ENCODE data around the gene GPATCH11.

Gene GPATCH11

GRCh38 chr2:37083873-37084794 lies at the start of gene GPATCH11, which contains the start of gene HEATR5B:
Gene GPATCH11 (plus strand): TSS chr2:37084518. CDS start chr2:37088382, 3,864 bp downstream.
Gene HEATR5B (minus strand): TSS chr2:37084372. CDS start chr2:37083414, 958 bp downstream.
- peak; percentile 91 for DNase-seq

GRCh38 chr2:37037771-37038170 lies 46.5 kb upstream of the GPATCH11 start:
- DNase-seq: no peak

- DNase-seq: no peak
These were observed 44.7 kb upstream of the GPATCH11 start for GRCh38 chr2:37039580-37039979.

GRCh38 chr2:37052600-37053332 lies 31.6 kb upstream of the GPATCH11 start:
- no peak for DNase-seq

GRCh38 chr2:37059841-37060240 lies 24.5 kb upstream of the GPATCH11 start:
- DNase-seq: no peak

GRCh38 chr2:37060446-37060845 lies 23.9 kb upstream of the GPATCH11 start:
- no peak for DNase-seq

GRCh38 chr2:37061013-37061711 lies 23.2 kb upstream of the GPATCH11 start:
- DNase-seq: no peak

- DNase-seq: no peak
These were observed 22.5 kb upstream of the GPATCH11 start for GRCh38 chr2:37061776-37062175.

GRCh38 chr2:37068686-37069085 lies 15.6 kb upstream of the GPATCH11 start:
- DNase-seq: no peak

- DNase-seq: no peak
These were observed 13.4 kb upstream of the GPATCH11 start for GRCh38 chr2:37070931-37071330.

GRCh38 chr2:37080266-37080665 lies 4.1 kb upstream of the GPATCH11 start:
- peak; percentile 51 for DNase-seq

- DNase-seq: no peak
These were observed 3.6 kb upstream of the GPATCH11 start for GRCh38 chr2:37080689-37081088.

- DNase-seq: no peak
These were observed 479 bp downstream of the GPATCH11 start for GRCh38 chr2:37084797-37085196.

GRCh38 chr2:37085731-37086147 lies 1.4 kb downstream of the GPATCH11 start:
- DNase-seq: no peak

GRCh38 chr2:37090019-37090477 lies 5.7 kb downstream of the GPATCH11 start:
- no peak for DNase-seq

GRCh38 chr2:37091873-37092272 lies 7.6 kb downstream of the GPATCH11 start:
- DNase-seq: no peak

- no peak for DNase-seq
These were observed 12.2 kb downstream of the GPATCH11 start for GRCh38 chr2:37096568-37096967.

- DNase-seq: no peak
These were observed 14.2 kb downstream of the GPATCH11 start for GRCh38 chr2:37098416-37099118.

GRCh38 chr2:37100054-37100453 lies 15.7 kb downstream of the GPATCH11 start:
- DNase-seq: no peak

- no peak for DNase-seq
These were observed 18.3 kb downstream of the GPATCH11 start for GRCh38 chr2:37102588-37102987.

GRCh38 chr2:37104178-37104577 lies 19.9 kb downstream of the GPATCH11 start:
- DNase-seq: no peak

GRCh38 chr2:37105150-37105549 lies 20.8 kb downstream of the GPATCH11 start:
- no peak for DNase-seq
